Measurements from ENCODE around the gene TMEM40.

The TMEM40 gene

GRCh38 chr3:12742330-12743107, 16.5 kb downstream of the TMEM40 start:
- TF ChIP-seq CTCF (conservative IDR thresholded peaks at IDR 0.05; ENCODE audit: control insufficient read depth, insufficient read depth, low read depth, low read length) = no peak
- no peak overlapping the region for H3K4me3 ChIP-seq (ENCODE audit: control insufficient read depth, low read depth, low read length)
- DNase-seq (ENCODE audit: low read depth) = no peak

GRCh38 chr3:12741209-12741608, 17.9 kb downstream of the TMEM40 start:
- no peak for TF ChIP-seq CTCF (conservative IDR thresholded peaks at IDR 0.05; ENCODE audit: control insufficient read depth, insufficient read depth, low read depth, low read length)
- no peak overlapping the region for H3K4me3 ChIP-seq (ENCODE audit: control insufficient read depth, low read depth, low read length)
- DNase-seq (ENCODE audit: low read depth) = no peak

GRCh38 chr3:12737833-12738232, 21.2 kb downstream of the TMEM40 start:
- H3K4me3 ChIP-seq (ENCODE audit: control insufficient read depth, low read depth, low read length) = no peak overlapping the region
- DNase-seq (ENCODE audit: low read depth) = no peak
- no peak for TF ChIP-seq CTCF (conservative IDR thresholded peaks at IDR 0.05; ENCODE audit: control insufficient read depth, insufficient read depth, low read depth, low read length)

GRCh38 chr3:12737319-12737718, 21.7 kb downstream of the TMEM40 start:
- no peak for TF ChIP-seq CTCF (conservative IDR thresholded peaks at IDR 0.05; ENCODE audit: control insufficient read depth, insufficient read depth, low read depth, low read length)
- H3K4me3 ChIP-seq (ENCODE audit: control insufficient read depth, low read depth, low read length) = no peak overlapping the region

GRCh38 chr3:12734960-12735359, 24.1 kb downstream of the TMEM40 start:
- no peak for DNase-seq (ENCODE audit: low read depth)
- no peak for TF ChIP-seq CTCF (conservative IDR thresholded peaks at IDR 0.05; ENCODE audit: control insufficient read depth, insufficient read depth, low read depth, low read length)
- no peak overlapping the region for H3K4me3 ChIP-seq (ENCODE audit: control insufficient read depth, low read depth, low read length)

More at GRCh38 chr3:12737319-12737718, 21.7 kb downstream of the TMEM40 start:
- DNase-seq (ENCODE audit: low read depth) = no peak

- no peak for DNase-seq (ENCODE audit: low read depth)
- no peak for TF ChIP-seq CTCF (conservative IDR thresholded peaks at IDR 0.05; ENCODE audit: control insufficient read depth, insufficient read depth, low read depth, low read length)
- no peak overlapping the region for H3K4me3 ChIP-seq (ENCODE audit: control insufficient read depth, low read depth, low read length)
Measured at GRCh38 chr3:12733566-12733965, 25.5 kb downstream of the TMEM40 start.

Measured in fibroblast of mammary gland (primary cell).